Body of pancreas (tissue), 4 donors: Measurements from ENCODE around the gene CAPN8.

ENCODE experiments used
- CTCF ChIP-seq, 7 experiments: fragments of 450-650 bp in 4 of 7; fragments of 200-600 bp in 3 of 7; sonication (generic) in 3 of 7; IDR thresholded peaks; one replicate each; pipeline ENCODE4 v1.5.1; 2016 to 2019; ENCODE audit warnings: antibody characterized with exemption in 7 of 7
- POLR2A ChIP-seq, 3 donors: fragments of 450-650 bp; IDR thresholded peaks; one replicate each; pipeline ENCODE4 v1.6.1; 2016; ENCODE audit warnings: antibody characterized with exemption in 3 of 3, mild to moderate bottlenecking in 2 of 3

DNA sequence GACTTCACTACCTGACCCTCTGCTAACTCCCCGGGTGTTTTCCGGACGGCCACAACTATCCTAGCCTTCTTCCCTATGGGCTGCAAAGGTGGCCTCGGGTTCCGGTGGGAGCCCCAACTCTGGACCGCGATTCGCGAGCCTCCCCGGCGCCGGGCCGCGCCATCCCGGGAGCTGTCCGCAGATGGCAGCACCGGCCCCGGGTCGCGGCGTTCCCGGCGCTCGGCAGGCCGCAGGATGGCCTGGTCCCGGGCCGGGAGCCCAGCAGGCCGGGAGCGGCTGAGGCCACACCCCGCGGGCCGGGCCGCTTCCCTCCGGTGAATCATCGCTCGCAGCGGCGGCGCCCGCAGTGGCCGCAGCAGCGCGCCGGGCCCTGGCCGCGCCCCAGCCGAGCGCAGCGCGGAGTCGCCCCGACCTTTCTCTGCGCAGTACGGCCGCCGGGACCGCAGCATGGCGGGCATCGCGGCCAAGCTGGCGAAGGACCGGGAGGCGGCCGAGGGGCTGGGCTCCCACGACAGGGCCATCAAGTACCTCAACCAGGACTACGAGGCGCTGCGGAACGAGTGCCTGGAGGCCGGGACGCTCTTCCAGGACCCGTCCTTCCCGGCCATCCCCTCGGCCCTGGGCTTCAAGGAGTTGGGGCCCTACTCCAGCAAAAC, 46.8 kb upstream of the CAPN8 start, which contains the start of gene CAPN2:
- peak; percentile 57 to 95 (median 68) for TF ChIP-seq CTCF (IDR thresholded peaks at IDR 0.05)
- peak; percentile 71 to 94 (median 77) for TF ChIP-seq POLR2A (IDR thresholded peaks at IDR 0.05)
